Gastrocnemius medialis (tissue), 4 donors: Measurements from ENCODE around the gene NXNL1. TPM values are rescaled to one million over a fixed set of nuclear protein-coding genes. Genes with fewer than 3 reads are reported as not detected.

Experiments used
- ATAC-seq, 2 donors: fragments of 150-250 bp; one replicate each; pipeline ENCODE4 v1.9.1; 2016
- DNase-seq, 2 donors: peaks; one replicate each; pipeline ENCODE4 v3.0.0-alpha.2; 2019
- H3K27ac ChIP-seq, 4 donors: fragments of 200-600 bp; sonication (generic); 1 replicate in 1 of 4; 2 replicates in 3 of 4; pipeline ENCODE4 v1.5.1; 2016 to 2018; ENCODE audit warnings: mild to moderate bottlenecking in 2 of 4, moderate library complexity in 1 of 4
- H3K27me3 ChIP-seq, 3 donors: fragments of 200-600 bp; sonication (generic) in 2 of 3; 1 replicate in 1 of 3; 2 replicates in 2 of 3; pipeline versions ENCODE4 v1.5.1 to v1.6.0; 2016 to 2019; ENCODE audit warnings: mild to moderate bottlenecking in 1 of 3, moderate library complexity in 1 of 3
- H3K36me3 ChIP-seq, 2 donors: fragments of 200-600 bp; sonication (generic) in 1 of 2; one replicate each; pipeline ENCODE4 v1.5.1; 2017 to 2018
- H3K4me1 ChIP-seq, 2 donors: fragments of 200-600 bp; sonication (generic) in 1 of 2; one replicate each; pipeline ENCODE4 v1.5.1; 2016 to 2017; ENCODE audit warnings: mild to moderate bottlenecking in 2 of 2
- H3K4me3 ChIP-seq, 4 donors: fragments of 200-600 bp; sonication (generic) in 3 of 4; 1 replicate in 1 of 4; 2 replicates in 3 of 4; pipeline ENCODE4 v1.5.1; 2016 to 2019; ENCODE audit warnings: mild to moderate bottlenecking in 2 of 4
- H3K9me3 ChIP-seq, 3 donors: fragments of 200-600 bp; sonication (generic) in 2 of 3; 1 replicate in 1 of 3; 2 replicates in 2 of 3; pipeline ENCODE4 v1.5.1; 2016 to 2019
- CTCF ChIP-seq, 5 experiments: fragments of 450-650 bp in 3 of 5; fragments of 200-600 bp in 2 of 5; sonication (generic) in 2 of 5; IDR thresholded peaks in 4 of 5; conservative IDR thresholded peaks in 1 of 5; 1 replicate in 4 of 5; 2 replicates in 1 of 5; pipeline ENCODE4 v1.5.1; 2016 to 2019; ENCODE audit warnings: antibody characterized with exemption in 5 of 5, mild to moderate bottlenecking in 3 of 5, moderate library complexity in 3 of 5
- POLR2A ChIP-seq, 2 donors: fragments of 450-650 bp; IDR thresholded peaks; one replicate each; pipeline ENCODE4 v1.6.1; 2017; ENCODE audit warnings: antibody characterized with exemption in 2 of 2, mild to moderate bottlenecking in 2 of 2, moderate library complexity in 2 of 2
- in situ Hi-C, 4 donors: fragments of 200-750 bp; cut with MboI; loops; one replicate each; pipeline versions ENCODE4 v1.15.0 to v1.8.0; 2017; ENCODE audit warnings: low sequenced_read_pairs in 4 of 4
- intact Hi-C: fragments of 100-400 bp; cut with DNase I; formaldehyde crosslinking; loops from one replicate; pipeline ENCODE4 v1.15.1; 2023; ENCODE audit warnings: low total_unique reads
- total RNA-seq, 4 donors: library from RNA; depleted of rRNA; stranded (reverse); fragments of >200 nt; gene quantifications; one replicate each; pipeline versions ENCODE4 v1.1.0 to v1.2.3, GENCODE V29; 2016

The NXNL1 gene
- total RNA-seq, 4 donors from 2014 or later, result not detected

DNA sequence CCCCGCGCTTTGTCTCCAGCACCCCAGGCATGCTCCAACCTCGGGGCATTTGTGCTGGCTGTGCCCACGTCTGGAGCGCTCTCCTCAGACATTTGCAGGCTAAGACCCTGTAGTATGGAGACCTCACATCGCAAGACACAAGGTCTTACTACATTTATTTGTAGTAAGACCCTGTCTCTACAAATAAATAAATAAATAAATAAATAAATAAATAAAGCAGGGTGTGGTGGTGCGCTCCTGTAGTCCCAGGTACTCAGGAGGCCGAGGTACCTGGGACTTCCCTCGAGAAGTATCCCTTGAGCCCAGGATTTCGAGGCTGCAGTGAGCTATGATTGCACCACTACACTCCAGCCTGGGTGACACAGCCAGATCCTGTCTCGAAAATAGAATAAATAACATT is 4.6 kb downstream of the NXNL1 start:
- Histone ChIP-seq H3K36me3 (no peaks in the 10 kb centered on the region), H3K4me1 (peaks cover 0 to 6% of the 10 kb centered on the region in 2 donors), H3K27me3 (peaks cover 44 to 70% (median 56%) of the 10 kb centered on the region in 3 donors), H3K4me3 (no peak overlapping the region), H3K27ac (no peak overlapping the region), H3K9me3 (no peaks in the 10 kb centered on the region)
- in situ Hi-C loops, result loop anchor here in 1 of 4 donors (10.0 kb wide), 1 partner anchor 119 kb away; no protein-coding TSS in a partner anchor
- intact Hi-C loops, result no loop called here
- TF ChIP-seq POLR2A (IDR thresholded peaks at IDR 0.05), result no peak
- TF ChIP-seq CTCF (IDR thresholded peaks at IDR 0.05 in 4 of 5, conservative IDR thresholded peaks at IDR 0.05 in 1 of 5), result no peak
- no peak for ATAC-seq
- no peak for DNase-seq

DNA sequence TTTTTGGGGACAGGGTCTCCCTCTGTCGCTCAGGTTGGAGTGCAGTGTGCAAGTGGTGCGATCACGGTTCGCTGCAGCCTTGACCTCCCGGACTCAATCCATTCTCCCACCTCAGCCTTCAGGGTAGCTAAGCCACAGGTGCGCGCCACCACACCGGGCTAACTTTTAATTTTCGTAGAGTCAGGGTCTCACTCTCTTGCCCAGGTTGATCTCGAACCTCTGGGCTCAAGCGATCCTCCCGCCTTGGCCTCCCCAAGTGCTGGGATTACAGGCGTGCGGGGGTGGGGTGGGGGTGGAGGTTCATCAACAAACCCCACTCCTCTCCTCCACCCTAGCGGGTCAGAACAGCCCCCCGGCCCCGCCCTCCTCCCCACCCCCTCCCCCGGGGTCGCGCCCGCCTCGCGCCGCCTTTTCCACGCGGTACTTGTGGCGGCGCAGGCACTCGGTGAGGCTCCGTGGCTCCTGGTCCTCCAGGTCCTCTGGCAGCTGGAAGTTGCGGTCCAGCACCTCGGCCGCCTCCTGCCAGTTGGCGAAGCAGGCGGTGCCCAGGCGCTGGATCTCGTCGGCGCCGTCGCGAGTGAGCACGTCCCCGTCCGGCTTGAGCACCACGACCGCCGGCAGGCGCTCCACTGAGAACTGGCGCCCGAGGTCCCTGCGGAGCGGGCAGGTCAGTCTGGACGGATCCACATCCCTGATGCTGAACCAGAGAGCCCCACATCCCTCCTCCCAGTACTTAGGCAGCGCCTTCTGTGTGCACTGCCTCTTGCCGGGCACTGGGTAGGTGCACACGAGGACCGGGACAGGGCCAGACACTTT is 5.2 kb downstream of the NXNL1 start:
- TF ChIP-seq CTCF (IDR thresholded peaks at IDR 0.05 in 4 of 5, conservative IDR thresholded peaks at IDR 0.05 in 1 of 5) (no peak), POLR2A (IDR thresholded peaks at IDR 0.05) (no peak)
- no peak for ATAC-seq
- in situ Hi-C loops (loop anchor here in 1 of 4 donors (10.0 kb wide), 1 partner anchor 119 kb away; no protein-coding TSS in a partner anchor), intact Hi-C loops (no loop called here)
- no peaks in the 10 kb centered on the region for H3K9me3 ChIP-seq
- H3K4me1 ChIP-seq, result peaks cover 0 to 6% of the 10 kb centered on the region in 2 donors
- no peak overlapping the region for H3K27ac ChIP-seq
- DNase-seq, result no peak
- no peak overlapping the region for H3K4me3 ChIP-seq
- H3K27me3 ChIP-seq, result peaks cover 46 to 70% (median 54%) of the 10 kb centered on the region in 3 donors
- no peaks in the 10 kb centered on the region for H3K36me3 ChIP-seq

DNA sequence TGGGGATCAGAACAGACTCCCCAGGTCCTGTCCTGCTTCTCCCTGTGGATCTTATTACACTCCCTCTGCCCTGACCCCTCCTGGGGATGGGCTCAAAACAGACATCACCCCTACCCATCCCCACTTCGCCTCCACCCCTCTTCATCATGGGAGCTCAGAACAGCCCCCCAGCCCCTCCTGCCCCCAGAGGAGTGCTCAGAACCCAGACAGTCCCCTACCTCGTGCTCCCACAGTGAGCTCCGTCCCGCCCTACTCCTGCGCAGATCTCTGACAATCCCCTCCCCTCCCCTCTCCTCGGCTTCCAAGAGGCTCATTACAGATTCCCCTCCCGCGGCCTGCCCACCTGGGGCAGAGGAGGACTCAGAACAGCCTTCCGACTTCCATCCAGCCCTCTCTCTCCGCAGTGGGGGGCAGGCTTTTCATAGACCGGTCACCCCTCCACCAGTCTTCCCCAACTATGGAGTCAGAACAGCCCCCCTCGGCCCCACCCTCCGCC is 6.1 kb downstream of the NXNL1 start:
- ATAC-seq, result no peak

DNA sequence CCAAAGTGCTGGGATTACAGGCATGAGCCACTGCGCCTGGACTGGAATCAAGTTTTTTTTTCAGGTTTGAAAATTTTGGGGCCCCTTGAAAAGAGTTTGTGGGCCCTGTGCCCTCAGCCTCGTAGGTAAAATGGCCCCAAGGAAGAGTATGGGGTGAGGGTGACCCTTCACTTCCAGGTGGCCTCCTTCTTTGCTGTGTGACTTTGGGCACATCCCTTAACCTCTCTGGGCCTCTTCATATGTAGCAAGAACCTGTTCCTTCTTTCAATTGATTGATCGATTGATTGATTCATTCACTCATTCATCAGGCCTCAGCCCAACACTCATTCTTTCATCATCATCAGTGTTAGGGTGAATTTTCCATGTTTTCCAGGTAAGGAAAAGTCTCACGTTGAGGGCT is 8.9 kb downstream of the NXNL1 start:
- TF ChIP-seq CTCF (IDR thresholded peaks at IDR 0.05 in 4 of 5, conservative IDR thresholded peaks at IDR 0.05 in 1 of 5), result no peak
- in situ Hi-C loops, result loop anchor here in 1 of 4 donors (10.0 kb wide), 1 partner anchor 123 kb away; no protein-coding TSS in a partner anchor
- H3K9me3 ChIP-seq, result no peaks in the 10 kb centered on the region
- intact Hi-C loops, result no loop called here
- H3K27me3 ChIP-seq, result peaks cover 42 to 73% (median 45%) of the 10 kb centered on the region in 3 donors
- DNase-seq (no peak), ATAC-seq (no peak)
- no peaks in the 10 kb centered on the region for H3K36me3 ChIP-seq
- peaks cover 7 to 10% of the 10 kb centered on the region in 2 donors for H3K4me1 ChIP-seq
- no peak overlapping the region for H3K4me3 ChIP-seq
- H3K27ac ChIP-seq, result no peak overlapping the region

More for the DNA sequence above, 6.1 kb downstream of the NXNL1 start:
- in situ Hi-C loops, result loop anchor here in 1 of 4 donors (10.0 kb wide), 1 partner anchor 120 kb away; no protein-coding TSS in a partner anchor
- DNase-seq, result no peak
- Histone ChIP-seq H3K4me1 (peaks cover 0 to 6% of the 10 kb centered on the region in 2 donors), H3K36me3 (no peaks in the 10 kb centered on the region), H3K9me3 (no peaks in the 10 kb centered on the region), H3K4me3 (no peak overlapping the region), H3K27ac (no peak overlapping the region), H3K27me3 (peaks cover 51 to 71% (median 52%) of the 10 kb centered on the region in 3 donors)
- TF ChIP-seq CTCF (IDR thresholded peaks at IDR 0.05 in 4 of 5, conservative IDR thresholded peaks at IDR 0.05 in 1 of 5) (no peak), POLR2A (IDR thresholded peaks at IDR 0.05) (no peak)
- intact Hi-C loops, result no loop called here
